ENCODE measurements around the gene RFX5.

- no peak for TF ChIP-seq CTCF (optimal IDR thresholded peaks at IDR 0.05 in 1 of 3, IDR thresholded peaks at IDR 0.05 in 1 of 3, conservative IDR thresholded peaks at IDR 0.05 in 1 of 3; ENCODE audit: extremely low read depth in 1 of 3, insufficient read depth in 2 of 3, low read length in 3 of 3)
- TF ChIP-seq EZH2 (IDR thresholded peaks at IDR 0.05; ENCODE audit: low read length), result no peak
Measured at GRCh38 chr1:151325231-151325630, 21.8 kb downstream of the RFX5 start.

Measured in keratinocyte (primary cell).